Inflammatory macrophage treated with lipopolysaccharide for 4 hours (primary cell): ENCODE results near the gene CNDP1.
A peak's percentile ranks its signal among the peaks of the same experiment; 100 is the strongest.
"Not testable (repeated sequence)": the region's sequence is repeated elsewhere in the genome, so short reads cannot be mapped to it uniquely, and the experiment has no call there.

ENCODE experiments used
- DNase-seq: peaks from one replicate; pipeline ENCODE4 v3.0.0-alpha.2; 2020

CNDP1 gene, protein sequence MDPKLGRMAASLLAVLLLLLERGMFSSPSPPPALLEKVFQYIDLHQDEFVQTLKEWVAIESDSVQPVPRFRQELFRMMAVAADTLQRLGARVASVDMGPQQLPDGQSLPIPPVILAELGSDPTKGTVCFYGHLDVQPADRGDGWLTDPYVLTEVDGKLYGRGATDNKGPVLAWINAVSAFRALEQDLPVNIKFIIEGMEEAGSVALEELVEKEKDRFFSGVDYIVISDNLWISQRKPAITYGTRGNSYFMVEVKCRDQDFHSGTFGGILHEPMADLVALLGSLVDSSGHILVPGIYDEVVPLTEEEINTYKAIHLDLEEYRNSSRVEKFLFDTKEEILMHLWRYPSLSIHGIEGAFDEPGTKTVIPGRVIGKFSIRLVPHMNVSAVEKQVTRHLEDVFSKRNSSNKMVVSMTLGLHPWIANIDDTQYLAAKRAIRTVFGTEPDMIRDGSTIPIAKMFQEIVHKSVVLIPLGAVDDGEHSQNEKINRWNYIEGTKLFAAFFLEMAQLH

DNA sequence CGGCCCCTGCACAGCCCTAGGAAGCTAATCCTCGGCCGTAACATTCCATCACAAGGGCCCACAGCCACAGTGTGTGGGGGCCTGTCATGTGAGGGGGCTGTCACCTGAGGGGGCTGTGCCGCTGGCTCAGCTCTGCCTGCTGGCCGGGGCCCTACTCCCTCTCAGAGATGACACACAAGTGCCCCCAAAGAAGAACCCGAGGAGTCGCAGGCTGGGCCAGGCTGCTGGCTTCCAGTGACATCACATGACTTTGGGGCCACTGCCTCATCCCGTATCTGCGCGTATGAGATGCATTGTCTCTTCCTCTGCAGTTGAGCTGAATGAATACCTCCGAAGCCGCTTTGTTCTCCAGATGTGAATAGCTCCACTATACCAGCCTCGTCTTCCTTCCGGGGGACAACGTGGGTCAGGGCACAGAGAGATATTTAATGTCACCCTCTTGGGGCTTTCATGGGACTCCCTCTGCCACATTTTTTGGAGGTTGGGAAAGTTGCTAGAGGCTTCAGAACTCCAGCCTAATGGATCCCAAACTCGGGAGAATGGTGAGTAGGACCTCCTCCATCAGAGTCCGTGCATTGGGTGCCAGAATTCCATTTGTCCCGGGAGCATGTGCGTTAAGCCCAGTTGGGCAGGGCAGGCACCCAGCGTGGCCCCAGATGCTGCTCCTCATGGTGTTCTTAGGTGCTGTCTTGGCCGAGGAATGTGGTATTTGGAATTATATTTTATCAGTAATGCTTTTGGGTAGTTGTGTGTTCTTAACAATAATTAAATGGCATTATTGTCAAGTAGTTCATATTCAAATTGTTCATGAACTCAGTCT is at the start of gene CNDP1:
TSS of gene CNDP1 (plus strand) at position 351 of the 820 bp plus-strand sequence. CDS start at position 519, 168 bp downstream.
- DNase-seq: no peak

DNA sequence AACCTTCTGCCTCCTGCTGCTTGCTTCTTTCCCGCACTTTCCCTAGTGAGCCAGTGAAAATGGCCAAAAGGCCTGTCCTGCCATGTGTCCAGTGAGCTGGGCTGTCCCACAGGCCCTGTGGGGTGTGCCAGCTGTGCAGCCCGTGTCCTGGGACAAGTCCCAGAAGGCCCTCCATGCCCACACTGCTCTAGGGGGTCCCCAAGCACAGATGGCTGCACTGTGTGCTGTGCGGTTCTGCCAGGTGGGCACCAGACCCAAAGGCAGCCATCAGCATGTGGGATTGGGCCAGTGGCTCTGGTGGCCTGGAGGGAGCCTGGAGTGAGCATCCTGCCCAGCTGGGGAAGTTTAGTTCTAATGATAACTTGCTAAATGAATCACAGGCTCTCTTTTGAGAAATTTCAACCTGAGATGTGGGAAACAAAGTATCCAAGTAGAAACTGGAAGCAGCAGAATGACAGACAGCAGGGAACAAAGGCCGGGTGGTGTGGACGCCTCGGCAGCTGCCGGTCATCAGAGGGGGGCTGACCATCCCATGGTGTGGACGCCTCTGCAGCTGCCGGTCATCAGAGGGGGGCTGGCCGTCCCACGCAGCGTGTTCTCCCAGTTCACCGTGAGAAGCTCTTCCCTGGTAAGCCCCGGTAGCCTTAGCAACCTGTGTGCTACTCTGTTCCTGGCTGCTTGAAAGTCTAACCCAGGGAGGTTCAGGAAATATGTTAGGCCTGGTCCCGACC is 48.0 kb upstream of the CNDP1 start:
- no peak for DNase-seq

DNA sequence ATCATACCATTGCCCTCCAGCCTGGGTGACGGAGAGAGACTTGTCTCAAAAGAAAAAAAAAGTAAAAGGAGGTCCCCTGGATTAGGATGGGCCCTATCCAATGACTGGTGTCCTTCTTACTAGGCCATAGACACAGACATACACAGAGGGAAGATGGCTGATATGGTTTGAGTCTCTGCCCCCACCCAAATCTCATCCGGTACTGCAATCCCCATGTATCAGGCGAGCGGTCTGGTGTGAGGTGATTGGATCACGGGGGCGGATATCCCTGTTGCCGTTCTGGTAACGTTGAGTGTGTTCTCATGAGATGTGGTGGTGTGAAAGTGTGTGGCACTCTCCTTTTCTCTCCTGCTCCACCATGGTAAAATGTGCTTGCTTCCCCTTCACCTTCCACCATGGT is 45.9 kb upstream of the CNDP1 start:
- no peak for DNase-seq

DNA sequence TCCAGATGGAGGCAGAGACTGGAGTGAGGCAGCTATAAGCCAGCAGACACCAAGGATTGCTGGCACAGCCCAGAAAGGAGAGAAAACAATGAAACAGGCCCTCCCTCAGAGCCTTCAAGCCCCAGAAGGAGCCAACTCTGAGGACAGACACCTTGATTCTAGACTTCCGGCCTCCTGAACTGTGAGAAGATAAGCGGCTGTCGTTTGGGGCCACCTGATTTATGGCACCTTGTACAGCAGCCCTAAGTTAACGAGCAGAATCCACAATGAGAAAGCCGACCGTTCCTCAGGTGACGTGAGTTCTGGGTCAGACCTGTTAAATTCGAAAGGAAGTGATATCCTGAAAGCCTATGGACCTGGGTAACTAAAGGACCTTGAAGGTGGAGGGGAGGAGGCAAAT is 45.4 kb upstream of the CNDP1 start:
- DNase-seq: no peak

DNA sequence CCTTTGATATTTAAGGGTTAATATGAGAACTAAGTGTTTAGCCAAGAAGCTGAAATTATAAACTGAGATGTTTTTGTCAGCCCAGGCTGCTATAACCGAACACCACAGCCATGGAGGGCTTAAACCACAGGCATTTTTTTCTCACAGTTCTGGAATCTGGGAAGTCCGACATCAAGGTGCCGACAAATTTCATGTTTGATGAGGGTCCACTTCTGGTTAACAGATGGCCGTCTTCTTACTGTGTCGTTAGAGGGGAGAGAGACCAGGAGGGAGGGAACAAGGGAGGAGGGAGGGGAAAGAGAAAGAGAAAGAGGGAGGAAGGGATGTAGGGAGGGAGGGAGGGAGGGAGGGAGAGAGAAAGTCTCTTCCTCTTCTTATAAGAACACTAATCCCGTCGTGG is 44.6 kb upstream of the CNDP1 start:
- no peak for DNase-seq

DNA sequence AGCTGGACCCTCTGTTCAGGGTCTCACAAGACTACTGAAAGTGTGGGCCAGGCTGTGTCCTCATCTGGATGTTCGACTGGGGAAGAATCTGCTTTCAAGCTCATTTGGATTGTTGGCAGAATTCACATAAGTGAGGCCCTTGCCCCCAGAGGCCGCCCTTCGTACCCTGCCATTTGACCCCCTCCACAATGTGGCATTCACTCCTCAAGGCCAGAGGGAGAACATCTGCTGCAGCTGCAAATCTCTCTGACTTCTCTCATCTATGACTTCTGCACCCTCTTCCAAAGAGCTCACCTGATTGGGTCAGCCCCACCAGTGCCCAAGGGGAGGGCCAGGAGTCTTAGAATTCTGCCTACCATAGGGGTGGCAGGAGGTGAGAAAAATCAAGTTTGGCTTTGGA is 42.0 kb upstream of the CNDP1 start:
- no peak for DNase-seq

DNA sequence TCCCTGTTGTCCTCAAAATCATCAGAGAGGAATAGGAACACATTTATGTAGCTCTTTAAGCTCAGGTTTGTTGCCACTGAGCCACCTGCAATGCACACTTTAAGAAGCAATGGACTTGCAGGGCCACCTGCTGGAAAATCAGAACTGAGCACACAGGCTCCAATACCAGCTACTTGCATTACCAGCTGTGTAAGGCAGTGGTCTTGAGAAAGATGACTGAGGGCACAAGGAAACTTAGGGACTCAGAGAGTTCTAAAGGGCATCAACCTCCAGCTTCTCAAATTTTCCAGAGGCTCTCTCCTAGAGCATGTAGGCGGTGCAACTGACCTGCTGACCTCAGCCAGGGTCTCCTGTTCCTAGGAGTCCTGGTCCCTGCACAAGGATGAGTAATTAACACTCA is 40.6 kb upstream of the CNDP1 start:
- DNase-seq: peak; percentile 69

DNA sequence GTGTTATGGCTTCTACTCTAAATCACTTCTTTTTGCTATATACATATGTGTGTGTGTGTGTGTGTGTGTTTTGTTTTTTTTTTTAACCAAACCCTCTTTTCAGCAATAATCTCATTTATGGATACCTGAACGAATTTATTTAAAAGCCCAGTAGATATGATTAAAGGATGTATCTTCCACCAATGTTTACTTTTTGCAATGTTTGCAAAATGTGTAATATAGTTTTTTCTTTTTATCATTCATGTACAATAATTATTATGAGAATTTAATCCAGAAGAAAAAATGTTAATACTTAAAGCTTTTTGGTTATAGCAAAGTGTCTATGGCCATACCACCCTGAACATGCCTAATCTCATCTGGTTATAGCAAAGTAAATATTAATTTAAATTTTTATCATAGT is 39.8 kb upstream of the CNDP1 start:
- no peak for DNase-seq

DNA sequence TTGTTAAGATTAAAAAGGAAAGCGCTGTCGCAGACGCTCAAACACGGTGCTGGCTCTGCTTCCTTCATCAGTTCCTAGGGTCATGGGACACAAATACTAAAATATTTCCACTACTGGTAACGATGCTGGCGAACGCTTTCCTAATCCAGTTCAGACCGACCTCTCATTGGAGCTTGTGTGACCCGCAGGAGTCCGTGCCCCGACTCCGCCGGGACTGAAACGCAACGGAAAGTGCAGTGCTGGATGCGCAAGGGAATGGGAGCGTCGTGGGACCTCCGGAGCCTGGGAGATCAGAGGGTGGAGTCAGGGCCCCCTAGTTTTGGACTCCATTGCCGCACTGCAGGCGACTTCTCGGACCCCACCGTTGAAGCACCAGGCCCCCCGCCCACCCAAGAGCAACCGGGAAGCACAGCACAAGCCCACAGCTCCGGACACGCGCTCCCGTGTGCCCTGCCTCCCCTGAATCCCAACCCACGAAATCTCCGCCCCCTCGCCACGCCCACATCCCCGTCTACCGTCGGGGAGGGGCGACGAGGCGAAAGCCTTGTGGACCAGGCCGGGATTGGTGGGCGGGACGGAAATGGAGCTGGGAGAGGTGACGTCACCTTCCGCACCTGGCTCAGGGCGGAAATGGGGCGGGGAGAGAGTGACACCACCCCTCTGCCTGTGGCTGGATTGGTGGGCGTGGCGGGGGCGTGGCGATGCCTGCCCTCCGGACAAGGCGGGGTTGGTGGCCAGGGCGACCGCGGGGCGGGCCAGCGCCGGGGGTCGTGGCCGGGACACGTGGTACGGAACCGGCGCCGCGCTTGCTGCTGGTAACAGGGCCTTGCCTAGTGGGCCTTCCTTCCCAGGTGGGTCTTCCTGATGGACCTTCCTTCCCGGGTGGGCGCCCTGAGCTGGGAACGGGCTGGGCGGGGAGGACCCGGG is 38.5 kb upstream of the CNDP1 start, which contains the start of gene CNDP2:
TSS of gene CNDP2 (plus strand) at position 783 of the 927 bp plus-strand sequence. CDS start 3,611 bp downstream, outside the sequence.
- peak; percentile 99 for DNase-seq

DNA sequence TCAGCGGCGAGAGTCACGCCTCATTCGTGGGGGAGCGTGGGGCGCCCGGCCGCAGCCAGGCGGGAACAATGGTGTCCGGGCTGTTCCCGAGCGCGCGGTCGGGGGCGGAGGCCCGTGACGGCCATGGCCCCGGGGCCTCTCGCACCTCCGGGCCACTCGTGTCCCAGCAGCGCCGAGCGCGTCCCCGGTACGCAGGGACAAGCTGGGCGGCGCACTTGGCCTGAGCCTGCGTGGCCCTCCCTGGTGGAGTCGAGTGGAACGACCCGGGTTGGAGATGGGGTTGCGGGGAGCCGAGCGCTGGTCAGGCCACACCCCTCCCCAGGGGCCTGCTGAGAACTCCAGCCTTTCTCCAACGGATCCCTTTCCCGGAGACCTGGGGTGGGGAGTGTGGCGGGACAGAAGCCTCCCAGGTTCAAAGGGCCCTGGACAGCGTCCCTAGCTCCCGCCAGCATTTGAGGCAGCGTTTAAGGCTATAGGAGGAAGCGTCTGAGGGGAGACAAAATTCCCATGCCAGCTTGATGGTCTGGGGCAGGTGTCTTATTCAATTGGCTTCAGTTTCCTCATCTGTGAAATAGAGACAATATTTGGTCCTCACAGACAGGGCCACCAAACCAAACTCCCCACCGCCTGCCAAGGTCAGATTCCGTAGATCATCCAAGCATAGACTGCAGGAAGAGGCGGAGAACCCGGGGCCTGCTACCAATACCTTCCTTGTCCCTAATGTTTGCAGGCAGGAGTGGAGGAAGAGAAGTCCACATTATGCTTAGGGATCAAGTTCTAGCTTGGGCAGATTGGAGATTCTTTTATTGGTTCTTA is 37.6 kb upstream of the CNDP1 start:
- DNase-seq: peak; percentile 64

DNA sequence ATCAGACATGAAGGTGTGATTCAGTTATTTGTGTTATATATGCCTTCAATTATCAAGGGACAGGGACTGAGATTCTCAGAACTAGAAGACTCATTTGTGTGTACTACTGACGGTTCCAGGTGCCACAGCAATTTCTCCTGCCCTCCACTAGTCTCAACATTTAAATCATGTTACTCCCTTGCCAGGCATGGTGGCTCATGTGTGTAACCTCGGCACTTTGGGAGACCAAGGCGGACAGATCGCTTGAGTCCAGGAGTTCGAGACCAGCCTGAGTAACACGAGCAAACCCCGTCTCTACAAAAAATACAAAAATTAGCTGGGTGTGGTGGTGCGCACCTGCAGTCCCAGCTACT is 37.0 kb upstream of the CNDP1 start:
- no peak for DNase-seq

DNA sequence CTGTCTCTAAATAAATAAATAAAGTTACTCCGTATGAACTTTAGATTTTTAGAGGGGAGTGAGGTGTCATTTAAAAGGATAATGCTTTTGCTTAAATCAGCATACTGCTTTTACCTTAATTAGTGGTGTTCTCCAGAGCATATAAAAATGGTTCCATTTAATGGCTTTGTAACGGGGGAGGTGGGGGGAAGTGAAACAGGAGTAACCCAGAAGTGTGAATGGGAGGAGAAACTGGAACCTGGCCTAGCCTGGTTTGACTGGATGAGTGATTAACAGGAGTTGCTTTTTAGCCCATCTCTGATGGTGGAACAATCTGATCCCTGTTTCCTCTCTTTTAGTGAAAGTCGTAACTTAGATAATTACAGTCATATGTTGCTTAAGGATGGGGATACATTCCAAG is 36.5 kb upstream of the CNDP1 start:
- peak; percentile 76 for DNase-seq

DNA sequence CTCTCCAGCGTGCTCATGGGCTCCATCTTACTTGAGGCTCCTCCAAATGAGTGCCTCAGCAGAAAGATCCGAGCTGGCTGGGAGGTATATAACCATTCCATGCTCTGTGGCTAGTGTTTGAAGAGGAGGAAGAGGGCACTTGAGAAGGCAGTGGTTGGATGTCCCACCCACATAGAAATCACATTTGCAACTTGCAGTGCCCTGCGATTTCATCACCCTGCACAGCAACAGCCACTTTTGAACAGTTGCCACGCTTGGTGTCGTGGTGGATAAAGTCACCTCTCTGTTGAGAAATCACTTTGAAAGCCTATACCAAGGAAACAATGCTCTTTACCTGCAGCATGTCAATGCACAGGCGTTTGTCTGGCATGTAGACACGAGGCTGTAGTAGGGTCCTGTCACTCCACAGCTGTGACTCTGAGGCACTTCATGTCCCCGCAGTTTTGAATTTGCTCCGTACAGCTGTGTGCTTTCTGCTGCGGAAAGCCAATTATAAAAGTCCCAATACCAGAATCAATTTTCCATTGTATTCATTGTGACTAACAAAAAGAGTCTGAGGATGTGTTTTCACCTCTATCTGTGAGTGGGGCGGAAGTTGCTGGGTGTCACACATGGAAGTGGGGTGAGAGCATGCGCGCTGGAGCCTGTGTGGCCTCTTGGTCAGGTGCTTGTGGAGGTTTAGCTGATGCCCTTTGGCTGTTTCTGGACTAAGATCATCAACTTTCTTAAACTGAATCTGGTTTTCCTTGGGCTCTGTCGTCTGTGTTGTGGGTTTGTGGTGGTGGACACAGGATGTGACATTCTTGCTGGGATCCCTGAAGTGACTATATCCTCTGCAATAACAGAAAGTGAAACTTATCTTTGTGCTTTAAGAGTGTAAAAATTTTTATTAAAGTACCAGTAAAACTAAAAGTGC is 35.3 kb upstream of the CNDP1 start:
- DNase-seq: peak; percentile 89

DNA sequence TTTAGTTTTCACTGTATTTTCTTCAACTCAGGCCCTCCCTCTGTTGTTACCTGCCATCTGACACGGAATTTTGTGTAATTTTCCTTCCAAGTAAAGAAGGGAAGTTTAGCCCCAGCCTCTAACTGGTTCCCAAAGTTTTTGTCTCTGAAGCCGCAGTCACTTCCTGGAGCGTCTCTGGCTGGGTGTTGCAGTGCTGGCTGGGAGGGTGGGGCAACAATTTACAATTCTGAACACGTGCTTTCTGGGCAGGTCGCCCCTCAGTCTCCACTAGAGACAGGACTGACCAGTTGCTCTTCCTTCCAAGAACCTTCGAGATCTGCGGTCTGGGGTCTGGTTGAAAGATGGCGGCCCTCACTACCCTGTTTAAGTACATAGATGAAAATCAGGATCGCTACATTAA is 34.7 kb upstream of the CNDP1 start:
- DNase-seq: peak; percentile 93

DNA sequence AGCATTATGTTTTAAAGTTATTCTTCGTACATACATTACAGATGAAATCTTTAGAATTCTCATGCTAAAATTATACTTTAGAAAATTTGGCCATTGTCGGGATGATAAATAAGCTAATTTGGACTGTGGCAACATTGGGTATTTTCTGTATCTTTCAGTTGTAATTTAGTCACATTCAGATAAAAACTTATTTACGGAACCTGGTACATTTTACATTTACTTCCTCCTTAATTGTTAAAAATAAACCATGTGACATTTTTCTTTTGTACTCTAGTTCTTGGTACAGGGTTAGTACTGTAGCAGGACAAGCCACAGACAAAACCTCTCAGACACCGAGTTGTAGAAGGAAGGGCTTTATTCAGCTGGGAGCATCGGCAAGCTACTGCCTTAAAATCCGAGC is 33.9 kb upstream of the CNDP1 start:
- peak; percentile 74 for DNase-seq

DNA sequence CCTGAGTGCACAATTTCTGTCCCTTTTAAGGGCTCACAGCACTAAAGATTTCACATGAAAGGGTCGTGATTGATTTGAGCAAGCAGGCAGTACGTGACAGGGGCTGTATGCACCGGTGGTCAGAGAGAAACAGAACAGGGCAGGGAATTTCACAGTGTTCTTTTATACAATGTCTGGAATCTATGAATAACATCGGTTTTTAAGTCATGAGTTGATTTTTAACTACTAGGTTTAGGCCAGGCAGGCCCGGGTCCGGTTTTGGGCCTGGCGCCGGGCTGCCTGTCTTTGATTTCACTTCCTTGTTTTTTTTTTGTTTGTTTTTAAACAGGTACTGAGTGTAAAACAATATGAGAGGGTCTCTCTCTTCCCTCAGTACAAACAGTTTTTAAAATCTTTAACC is 33.5 kb upstream of the CNDP1 start:
- DNase-seq: not testable (repeated sequence)

DNA sequence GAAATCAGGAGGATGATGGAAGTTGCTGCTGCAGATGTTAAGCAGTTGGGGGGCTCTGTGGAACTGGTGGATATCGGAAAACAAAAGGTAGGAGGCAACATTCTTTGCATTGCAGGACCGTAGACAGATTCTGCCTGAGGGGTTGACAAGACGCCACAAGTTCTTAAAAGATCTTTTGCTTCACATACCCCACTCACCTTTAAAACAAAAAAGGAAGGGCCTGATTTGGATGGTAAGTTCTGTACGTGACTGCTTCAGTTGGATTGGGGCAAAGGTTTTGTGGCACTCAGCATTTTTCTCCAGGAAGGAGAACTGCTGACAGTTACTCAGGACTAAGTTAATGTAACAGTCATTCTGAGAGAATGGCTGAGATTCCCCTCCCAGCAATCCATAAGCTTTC is 32.9 kb upstream of the CNDP1 start:
- peak; percentile 74 for DNase-seq

DNA sequence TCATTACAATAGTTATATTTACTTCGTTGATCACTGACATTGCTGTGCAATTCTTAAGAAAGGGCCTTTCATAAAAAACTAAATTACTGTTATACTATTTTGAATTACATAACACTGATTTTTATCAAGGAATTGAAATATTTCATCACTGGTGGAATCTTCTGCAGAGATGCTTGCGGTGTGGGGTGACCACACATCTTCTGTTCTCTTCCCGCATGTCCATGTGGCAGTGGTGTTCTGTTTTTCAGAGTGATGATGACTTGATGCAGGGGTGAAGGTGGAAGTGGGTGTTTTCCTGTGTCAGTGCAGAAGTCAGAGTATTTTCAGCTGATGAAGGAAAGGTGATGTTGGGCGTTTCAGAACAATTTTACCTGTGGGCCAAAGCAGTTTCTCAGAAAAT is 31.2 kb upstream of the CNDP1 start:
- no peak for DNase-seq

DNA sequence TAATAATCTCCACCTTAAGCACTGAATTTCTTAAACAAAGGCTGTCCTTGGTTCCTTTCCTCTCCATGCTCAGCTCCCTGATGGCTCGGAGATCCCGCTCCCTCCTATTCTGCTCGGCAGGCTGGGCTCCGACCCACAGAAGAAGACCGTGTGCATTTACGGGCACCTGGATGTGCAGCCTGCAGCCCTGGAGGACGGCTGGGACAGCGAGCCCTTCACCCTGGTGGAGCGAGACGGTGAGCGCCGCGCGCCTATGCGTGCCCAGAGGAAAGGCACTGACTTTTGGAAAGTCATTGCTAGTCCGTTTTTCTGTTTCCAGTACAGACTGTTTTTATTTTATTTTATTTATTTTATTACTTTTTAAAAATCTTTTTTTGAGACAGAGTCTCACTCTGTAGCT is 28.5 kb upstream of the CNDP1 start:
- DNase-seq: no peak
